ENCODE results near the gene GJE1.

GRCh38 chr6:142155091-142155490, 22.4 kb downstream of the GJE1 start:
- TF ChIP-seq, protein P1, sequence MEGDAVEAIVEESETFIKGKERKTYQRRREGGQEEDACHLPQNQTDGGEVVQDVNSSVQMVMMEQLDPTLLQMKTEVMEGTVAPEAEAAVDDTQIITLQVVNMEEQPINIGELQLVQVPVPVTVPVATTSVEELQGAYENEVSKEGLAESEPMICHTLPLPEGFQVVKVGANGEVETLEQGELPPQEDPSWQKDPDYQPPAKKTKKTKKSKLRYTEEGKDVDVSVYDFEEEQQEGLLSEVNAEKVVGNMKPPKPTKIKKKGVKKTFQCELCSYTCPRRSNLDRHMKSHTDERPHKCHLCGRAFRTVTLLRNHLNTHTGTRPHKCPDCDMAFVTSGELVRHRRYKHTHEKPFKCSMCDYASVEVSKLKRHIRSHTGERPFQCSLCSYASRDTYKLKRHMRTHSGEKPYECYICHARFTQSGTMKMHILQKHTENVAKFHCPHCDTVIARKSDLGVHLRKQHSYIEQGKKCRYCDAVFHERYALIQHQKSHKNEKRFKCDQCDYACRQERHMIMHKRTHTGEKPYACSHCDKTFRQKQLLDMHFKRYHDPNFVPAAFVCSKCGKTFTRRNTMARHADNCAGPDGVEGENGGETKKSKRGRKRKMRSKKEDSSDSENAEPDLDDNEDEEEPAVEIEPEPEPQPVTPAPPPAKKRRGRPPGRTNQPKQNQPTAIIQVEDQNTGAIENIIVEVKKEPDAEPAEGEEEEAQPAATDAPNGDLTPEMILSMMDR (IDR thresholded peaks at IDR 0.05): no peak
- TF ChIP-seq POLR2A (IDR thresholded peaks at IDR 0.05): no peak
